Ureter (tissue), 1 donor: ENCODE data around the gene SRR. TPM values are rescaled to one million over a fixed set of nuclear protein-coding genes. Genes with fewer than 3 reads are reported as not detected.

Experiments used
- DNase-seq: peaks from one replicate; pipeline ENCODE4 v3.0.0-alpha.2; 2020; ENCODE audit warnings: low spot score
- total RNA-seq: library from RNA; stranded (reverse); gene quantifications from one replicate; pipeline ENCODE4 v1.2.4, GENCODE V29; 2023
- donor health status: DM: yes; HTN: yes; CAD: no.

The SRR gene
- total RNA-seq, 1 donor from 2014 or later, result 6.3 TPM

DNA sequence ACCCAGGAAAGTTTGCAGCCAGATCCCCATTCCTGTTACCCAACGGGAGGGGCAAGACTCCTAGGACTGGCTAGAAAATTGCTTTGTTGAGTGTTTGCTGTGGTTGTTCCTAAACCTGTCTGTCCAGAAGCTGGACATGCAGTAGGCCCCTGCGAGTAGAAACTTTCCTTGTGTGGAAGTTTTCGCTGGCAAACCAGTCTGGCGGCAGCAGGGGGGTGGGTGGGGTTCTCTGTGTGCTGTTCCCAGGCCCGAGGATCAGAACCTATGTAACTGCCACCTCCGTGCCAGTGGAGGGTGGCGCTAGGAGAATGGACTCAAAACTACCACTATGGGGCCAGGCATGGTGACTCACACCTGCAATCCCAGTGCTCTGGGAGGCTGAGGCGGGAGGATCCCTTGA lies 42.7 kb downstream of the SRR start:
- no peak for DNase-seq

DNA sequence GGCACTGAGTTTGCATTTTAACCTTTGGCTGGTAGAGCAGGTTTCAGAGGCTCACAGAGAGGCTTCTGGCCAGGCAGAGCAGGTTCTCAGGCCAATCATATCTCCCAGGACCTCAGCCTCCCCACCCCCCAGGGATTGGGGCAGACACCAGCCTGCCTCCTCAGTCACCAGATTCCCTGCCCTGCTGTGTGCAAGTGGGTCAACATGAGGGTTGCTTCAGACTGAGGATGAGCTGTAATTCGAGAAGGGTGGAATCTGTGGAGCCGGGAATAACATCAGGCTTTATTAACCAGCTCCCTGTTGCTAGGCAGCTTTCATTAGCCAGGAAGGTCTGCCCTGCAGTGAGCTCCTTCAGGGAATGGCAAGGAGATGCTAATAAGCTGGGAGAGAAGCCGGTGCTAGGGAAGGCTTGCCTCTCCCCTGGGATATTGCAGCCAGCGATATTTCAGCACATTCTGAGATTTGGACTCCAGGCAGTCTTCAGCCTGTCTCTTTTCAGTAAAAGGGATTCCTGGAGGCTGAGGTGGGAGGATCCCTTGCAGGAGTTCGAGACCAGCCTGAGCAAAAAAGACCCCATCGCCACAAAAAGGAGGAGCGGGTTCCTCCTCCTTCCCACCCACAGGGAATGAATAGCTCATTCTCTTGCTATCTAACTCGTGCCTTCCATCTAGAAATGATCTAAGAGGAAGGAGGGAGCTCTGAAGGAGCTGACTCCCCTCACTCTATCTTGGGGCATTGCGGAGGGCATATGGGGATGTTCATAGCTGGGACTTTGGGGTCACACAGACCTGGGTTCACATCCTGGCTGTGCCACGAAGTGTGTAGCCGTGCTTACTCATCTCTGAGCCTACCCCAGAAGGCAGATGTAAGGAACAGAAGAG lies 44.3 kb downstream of the SRR start:
- DNase-seq, result no peak

DNA sequence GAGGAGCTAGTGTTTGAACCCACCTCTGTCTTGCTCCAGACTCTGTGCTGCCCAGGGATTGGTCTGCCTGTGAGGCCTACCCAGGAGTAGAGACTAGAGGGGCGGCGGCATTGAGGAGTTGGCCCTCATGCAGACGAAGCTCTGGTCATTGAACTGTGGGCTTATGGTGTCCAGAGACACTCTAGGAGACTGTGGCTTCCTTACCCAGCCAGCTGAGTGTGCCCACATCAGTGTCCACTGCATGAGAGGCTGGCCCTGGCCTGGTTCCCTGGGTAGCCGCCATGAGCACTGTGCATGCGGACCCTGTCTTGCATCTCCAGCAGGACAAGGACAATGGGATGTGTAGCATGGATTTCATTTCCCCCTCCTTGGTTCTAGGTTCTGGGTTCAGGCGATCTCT lies 47.5 kb downstream of the SRR start:
- DNase-seq, result no peak

DNA sequence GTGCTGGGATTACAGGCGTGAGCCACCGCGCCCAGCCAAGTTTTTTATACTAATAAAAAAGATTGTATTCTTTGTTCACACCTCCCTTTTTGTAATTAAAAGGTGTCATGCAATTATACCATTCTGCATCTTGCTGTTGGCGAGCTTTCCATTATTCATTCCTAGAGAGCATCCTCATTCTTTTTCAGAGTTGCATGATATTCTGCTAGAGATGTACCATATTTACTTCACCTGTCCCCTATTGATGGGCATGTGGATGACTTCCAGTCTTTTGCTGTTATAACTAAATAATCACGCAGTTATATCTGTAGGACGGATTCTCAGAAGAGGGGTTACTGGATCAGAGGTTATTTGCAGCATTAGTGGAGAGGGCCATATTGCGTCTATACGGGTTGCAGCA lies 50.6 kb downstream of the SRR start:
- DNase-seq, result no peak

DNA sequence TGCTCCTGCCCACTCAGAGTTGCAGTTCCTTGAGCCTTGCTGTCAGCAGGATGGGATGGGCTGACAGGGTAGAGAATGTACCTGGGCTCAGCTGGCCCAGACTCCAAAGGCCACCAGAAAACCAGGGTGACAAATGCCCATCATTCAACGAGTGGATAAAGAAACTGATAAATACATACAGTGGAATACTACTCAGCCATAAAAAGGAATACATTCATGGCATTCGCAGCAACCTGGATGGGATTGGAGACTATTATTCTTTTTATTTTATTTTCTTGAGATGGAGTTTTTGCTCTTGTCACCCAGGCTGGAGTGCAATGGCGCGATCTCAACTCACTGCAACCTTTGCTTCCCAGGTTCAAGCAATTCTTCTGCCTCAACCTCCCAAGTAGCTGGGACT lies 53.5 kb downstream of the SRR start:
- DNase-seq, result no peak

DNA sequence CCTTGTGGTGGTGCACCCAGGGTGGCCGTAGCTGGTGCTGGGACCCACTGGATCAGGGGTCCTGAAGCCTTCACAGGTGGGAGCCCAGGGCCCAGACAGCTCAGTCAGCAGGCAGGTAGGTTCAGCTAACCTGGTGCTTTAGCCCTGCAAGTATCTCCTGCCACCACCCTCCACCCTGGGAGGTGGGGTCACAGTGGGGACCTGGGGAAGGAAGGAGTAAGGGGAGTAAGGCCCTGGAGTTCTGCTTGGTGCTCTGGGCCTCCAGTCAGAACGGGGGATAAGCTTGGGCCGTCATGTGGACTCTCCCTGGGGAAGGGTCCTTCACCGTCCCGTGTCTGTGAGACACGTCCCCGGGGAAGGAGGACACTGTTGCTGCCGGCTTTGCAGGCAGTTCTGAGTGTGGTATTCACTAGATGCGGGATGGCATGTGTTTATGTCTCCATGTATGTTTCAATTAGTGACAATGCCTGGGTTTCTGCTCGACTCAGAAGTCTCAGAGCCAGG lies 54.2 kb downstream of the SRR start:
- DNase-seq, result no peak

DNA sequence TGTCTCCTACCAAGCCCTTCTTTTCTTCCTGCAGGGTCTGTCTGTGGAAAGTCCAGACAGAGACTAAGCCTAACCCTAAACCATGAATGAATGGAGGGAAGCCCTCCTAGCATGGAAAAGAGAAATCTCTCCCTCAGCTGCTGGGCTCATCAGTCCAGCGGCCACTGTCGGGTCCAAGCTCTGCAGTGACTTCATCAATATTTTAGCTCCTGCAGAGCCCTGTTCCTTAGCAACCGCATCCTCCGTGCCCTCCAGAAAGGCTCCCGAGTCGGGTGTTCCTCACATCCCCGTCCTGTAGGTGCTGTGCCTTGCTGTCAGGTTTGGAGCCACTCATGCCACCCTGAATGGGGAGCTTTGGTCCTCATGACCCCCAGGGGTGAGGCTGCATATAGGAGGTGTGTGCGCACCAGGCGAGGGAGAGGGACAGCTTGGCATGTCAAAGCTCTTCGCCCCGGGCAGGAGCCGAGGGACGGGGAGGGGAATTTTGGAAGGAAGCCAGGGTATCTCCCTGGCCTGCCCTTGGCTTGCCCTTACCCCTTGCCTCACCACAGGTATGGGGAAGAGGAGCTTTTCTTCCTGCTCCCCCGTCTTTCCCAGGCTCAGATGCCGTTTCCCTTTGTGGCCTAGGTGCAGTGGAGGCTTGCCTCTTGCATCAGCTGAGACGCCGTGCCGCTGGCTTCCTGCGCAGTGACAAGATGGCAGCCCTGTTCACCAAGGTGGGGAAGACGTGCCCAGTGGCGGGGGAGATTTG lies 57.4 kb downstream of the SRR start:
- DNase-seq, result no peak

DNA sequence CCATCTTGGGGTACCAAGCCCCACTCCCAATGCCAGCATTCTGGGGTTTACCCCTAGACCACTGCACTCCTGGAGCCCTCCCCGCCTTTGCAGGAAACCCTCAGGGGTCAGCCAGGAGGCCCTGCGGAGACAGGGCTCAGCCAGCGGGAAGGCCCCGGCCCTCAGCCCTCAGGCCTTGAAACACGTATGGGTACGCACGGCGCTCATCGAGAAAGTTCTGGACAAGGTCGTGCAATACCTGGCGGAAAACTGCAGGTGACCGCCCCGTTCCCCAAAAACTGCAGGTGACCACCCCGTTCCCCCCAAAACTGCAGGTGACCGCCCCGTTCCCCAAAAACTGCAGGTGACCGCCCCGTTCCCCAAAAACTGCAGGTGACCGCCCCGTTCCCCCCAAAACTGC lies 58.3 kb downstream of the SRR start:
- DNase-seq, result no peak

DNA sequence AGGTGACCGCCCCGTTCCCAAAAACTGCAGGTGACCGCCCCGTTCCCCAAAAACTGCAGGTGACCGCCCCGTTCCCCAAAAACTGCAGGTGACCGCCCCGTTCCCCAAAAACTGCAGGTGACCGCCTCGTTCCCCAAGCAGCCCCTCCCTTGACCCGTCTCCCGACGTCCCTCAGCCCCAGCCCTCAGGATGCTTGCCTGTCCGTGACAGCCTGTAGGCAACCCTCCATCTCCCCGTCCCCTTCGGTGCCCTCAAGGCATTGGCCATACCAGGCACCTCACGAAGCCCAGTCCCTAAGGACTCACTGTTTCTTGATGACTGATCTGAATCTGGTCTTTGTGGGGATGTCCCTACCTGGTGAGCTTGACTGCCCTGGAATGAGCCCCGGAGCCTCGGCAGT lies 58.7 kb downstream of the SRR start:
- no peak for DNase-seq

DNA sequence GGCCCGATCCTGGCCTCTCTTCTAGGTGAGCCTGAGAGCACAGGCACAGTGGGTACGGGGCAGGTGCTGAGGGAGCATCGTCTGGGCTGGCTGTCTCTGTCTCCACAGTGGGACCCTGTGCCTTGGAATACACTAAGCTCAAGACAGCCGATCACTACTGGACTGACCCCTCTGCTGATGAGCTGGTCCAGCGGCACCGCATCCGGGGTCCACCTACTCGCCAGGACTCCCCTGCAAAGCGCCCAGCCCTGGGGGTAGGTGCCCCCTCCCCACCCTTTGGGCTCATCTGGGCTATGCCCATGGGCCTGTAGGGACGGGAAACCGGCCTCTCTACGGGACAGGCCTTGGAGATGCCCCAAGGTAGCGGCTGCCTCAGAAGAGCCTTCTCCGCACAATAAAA lies 59.1 kb downstream of the SRR start:
- DNase-seq, result no peak

DNA sequence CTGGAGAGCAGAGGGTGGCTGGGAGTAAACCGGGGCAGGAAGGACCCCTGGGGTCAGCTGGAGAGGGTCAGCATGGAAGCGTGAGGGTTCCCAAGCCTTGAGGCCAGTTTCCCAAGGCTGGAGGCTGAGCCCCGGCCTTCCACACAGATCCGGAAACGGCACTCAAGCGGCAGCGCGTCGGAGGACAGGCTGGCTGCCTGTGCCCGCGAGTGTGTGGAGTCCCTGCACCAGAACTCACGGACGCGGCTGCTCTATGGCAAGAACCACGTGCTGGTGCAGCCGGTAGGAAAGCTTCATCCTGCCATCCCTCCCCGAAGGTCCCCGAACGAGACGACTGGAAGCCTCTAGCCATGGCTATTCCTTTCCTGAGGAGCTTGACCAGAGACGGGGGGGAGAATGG lies 59.6 kb downstream of the SRR start:
- DNase-seq, result no peak

DNA sequence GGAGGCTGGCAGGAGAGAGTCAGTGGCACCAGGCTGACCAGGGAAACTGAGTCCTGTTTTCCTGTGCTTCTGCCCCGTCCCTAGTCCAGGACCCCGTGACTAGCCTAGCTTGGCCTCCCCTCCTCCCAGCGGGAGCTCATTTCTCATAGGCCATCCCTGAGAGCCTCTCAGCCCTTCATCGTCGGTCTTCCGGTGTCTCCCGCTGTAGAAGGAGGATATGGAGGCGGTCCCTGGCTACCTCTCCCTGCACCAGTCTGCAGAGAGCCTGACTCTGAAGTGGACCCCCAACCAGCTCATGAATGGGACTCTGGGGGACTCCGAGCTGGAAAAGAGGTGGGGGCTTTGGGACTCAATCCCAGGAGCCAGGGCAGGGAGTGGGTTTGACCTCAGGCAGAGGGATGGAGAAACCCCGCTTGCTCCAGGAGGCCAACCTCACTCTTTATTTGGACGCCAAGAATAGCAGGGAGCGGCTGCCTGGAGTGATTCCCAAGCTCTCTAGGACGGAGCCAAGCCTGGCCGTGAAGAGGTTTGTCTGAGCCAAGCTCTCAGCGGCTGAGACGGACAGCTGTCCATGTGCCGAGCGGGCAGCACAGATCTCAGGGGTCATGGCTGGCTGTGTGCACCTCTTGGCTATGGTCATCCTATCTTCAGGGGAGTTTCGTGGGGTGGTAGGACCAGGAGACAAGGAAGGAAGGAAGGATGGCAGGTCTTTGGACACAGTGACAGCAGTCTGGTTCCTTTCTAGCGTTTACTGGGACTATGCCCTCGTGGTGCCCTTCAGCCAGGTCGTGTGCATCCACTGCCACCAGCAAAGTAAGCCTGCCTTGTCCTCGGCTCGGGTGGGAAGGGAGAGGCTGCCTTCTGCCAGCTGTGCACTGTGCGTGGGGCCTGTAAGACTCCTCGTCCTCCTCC lies 60.4 kb downstream of the SRR start:
- no peak for DNase-seq

DNA sequence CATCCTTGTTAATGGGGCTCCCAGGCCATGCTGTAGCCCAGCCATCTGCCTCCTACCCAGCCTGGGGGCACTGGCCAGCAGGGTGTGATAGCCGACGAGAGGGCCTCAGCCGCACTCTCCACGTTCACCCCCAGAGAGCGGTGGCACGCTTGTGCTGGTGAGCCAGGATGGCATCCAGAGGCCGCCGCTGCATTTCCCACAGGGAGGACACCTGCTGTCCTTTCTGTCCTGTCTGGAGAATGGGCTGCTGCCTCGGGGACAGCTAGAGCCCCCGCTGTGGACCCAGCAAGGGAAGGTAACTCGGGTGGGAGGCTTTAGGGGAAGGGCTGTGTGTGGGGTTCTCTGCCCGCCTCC lies 61.0 kb downstream of the SRR start:
- DNase-seq, result no peak

DNA sequence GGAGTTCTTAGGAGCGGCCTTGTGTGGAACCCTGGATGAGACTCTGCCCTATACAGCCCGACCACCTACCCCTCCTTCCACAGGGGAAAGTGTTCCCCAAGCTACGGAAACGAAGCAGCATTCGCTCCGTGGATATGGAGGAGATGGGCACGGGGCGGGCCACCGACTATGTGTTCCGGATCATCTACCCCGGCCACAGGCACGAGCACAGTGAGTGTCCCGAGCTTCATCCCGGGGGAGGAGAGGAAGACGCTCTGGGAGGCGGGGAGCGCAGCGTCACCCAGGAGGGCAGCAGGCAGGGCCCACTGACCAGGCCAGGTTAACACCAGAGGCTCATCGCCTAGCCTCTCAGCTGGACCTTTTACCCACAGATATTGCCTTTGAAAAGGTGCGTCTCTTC lies 61.4 kb downstream of the SRR start:
- DNase-seq, result no peak

DNA sequence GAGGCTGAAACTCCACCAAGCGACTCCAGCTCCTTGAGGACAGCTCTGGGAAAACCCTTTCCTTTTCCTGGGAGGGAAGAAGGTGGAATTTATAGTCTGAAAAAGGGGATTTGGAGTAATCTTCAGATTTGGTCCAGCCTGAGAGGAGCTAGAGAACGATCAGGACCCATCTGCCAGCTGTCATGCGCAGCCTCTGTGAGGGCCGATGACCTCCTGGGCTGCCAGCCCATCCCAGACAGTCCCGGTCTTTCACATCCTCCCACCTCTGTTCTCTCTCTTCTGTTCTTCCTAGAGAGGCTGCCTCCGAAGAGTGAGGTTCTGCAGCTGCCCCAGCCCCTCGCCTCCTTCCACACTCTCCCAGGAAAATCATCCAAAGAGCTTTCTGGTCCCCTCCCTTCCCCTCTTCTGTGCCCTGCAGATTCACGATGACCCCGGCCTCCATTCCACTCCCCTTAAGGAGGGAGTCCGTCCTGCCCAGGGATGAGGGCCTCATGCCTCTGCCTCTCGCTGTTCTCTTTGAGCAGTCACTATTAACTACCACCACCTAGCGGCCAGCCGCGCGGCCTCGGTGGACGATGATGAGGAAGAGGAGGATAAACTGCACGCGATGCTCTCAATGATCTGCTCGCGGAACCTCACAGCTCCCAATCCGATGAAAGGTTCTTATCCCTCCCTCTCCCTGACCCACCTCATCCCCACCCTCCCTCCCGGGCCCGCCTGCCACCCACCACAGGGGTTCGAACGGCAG lies 63.2 kb downstream of the SRR start:
- DNase-seq, result no peak

DNA sequence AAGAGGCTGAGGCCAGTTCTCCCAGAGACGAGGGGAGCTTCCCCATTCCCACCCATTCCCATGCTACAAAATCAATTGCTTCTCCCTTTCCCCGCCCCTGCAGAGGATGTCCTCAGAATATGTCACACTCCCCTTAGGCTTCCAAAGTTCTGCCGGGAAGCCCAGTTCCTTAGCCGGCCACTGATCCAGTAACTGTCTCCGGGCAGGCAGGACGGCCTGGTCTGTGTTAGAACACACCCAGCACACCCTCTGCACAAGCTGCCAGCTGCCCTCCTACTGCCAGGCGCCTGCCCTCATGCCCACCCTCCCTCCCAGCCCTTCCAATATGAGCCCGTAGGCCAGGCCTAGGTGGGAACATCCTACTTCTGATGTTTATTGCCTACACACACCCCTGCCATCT lies 64.6 kb downstream of the SRR start:
- no peak for DNase-seq

DNA sequence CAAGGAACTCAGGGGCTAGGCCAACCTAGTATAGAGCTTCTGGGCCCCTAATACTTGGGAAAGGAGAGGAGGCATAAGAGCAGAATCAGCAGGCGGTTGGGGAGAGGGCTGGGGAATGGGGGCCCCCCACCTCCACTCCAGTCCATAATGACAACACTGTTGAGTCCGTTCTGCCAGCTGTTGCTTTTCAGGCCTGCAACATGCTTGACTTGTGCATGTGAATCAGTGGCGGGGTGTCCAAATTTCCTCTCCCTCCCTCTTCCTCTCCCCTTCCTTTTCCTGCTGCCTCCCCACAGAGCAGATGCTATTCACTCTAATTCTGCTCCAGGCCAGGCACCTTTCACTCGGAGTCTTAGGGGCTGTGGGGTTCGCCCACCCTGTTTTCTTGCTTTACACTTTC lies 65.3 kb downstream of the SRR start:
- no peak for DNase-seq

DNA sequence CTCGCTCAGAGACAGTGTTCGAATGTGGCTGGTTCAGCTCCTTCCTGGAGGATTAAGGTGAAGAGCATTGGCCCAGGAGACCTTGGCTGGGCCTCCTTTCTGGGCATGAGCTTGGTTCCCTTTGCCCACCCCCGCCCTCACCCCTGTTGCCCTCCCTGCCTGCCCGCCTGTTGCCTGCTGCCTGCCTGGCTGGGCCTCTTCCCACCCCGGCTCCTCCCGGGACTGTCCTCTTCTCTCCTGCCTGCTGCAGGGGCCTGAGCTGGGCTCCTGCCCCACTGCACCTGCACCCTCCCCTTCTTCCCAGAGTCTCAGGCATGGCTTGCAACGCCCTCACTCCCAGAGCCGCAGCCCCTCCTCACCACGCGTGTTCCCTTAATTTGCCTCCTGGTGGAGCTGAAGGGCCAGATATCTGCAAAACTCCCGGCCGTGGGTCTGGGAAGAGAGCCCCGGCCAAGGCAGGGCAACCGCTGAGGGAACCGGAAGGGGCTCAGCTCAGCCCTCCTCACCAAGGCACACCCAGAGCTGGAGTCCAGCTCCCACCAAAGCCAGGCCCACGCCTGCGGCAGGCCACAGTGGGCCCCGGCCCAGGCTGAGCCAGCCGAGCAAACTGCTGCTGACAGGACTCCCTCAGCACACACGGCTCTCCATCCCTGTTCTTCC lies 65.9 kb downstream of the SRR start:
- DNase-seq, result no peak

DNA sequence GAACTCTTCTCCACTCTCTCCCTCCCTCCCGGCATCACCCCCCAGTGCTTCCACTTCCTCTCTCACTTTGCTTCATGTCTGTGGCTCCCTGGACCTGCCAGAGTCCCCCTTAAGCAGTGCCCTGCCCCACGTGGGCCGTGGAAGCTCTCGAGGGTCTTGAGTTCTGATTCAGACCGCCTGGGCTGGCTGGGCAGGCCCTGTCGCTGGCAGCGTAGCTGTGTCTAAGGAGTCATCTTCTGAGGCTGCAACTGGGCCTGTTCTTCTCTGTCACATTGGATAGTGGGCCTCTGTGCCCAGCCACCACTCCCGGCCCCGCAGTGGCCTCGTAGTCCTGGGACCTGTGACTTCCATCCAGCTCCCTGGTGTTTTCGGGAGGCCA lies 66.5 kb downstream of the SRR start:
- DNase-seq, result no peak

DNA sequence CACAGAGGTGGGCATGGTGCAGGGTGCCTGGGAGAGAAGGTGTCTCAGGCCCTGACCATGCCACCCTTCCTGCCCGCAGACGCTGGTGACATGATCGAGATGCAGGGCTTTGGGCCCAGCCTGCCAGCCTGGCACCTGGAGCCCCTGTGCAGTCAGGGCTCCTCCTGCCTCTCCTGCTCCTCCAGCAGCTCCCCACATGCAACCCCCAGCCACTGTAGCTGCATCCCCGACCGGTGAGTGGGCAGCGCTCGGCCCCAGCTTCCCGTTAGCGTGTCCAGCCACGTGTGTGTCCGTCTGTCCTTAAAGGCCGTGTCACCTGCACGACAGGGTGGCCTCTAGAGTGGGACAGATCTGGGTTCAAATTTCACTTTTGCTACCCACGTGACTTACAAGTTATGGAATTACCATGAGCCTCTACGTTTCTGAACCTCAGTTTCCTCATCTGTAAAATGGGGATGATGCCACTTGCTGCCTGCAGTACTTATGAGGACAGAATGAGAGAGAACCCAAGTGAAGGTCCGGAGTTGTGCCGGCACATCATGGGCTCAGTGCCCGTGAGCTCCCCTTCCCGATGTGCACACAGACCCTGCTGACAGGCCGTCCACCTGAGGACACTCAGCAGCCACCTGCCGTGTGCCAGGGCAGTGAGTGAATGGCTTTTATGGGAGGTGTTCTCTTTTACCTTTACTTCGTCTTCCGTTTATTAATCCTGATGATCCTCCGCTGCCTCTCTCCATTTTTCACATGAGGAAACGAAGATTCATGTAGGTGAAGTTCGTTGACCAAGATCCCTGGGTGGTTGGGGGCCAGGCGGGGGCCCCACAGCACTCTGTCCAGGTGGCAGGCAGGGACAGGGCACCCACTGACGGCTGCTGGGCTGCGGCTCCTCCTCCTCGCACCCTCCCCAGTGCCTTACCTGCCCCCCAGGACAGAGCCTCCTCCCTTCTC lies 67.7 kb downstream of the SRR start:
- DNase-seq, result no peak
